Progenitor cell of endocrine pancreas (in vitro differentiated cells): Measurements from ENCODE around the gene ARHGAP30. TPM values are rescaled to one million over a fixed set of nuclear protein-coding genes. Genes with fewer than 3 reads are reported as not detected.

ENCODE experiments used
- DNase-seq: peaks from one replicate; pipeline ENCODE4 v3.0.0; 2021; ENCODE audit warnings: low spot score; ENCODE audit not compliant: unreplicated experiment
- H3K27ac Mint-ChIP-seq: 2 replicates; pipeline ENCODE4 v1.8.0; 2021; ENCODE audit warnings: mild to moderate bottlenecking, moderate library complexity, mixed read lengths
- H3K27me3 Mint-ChIP-seq: 2 replicates; pipeline ENCODE4 v1.8.0; 2021; ENCODE audit warnings: mixed read lengths
- H3K36me3 Mint-ChIP-seq: 2 replicates; pipeline ENCODE4 v1.8.0; 2022; ENCODE audit warnings: mixed read lengths; ENCODE audit not compliant: insufficient read depth
- H3K4me1 Mint-ChIP-seq: 2 replicates; pipeline ENCODE4 v1.8.0; 2021; ENCODE audit warnings: low read depth, mixed read lengths
- H3K4me3 Mint-ChIP-seq: 2 replicates; pipeline ENCODE4 v1.8.0; 2021; ENCODE audit warnings: low read depth, mild to moderate bottlenecking, moderate library complexity, mixed read lengths
- H3K9me3 Mint-ChIP-seq: 2 replicates; pipeline ENCODE4 v1.8.0; 2021; ENCODE audit warnings: low read depth, mixed read lengths
- CTCF ChIP-seq: fragments of 200-600 bp; sonication (generic); IDR thresholded peaks from one replicate; pipeline ENCODE4 v1.5.0; 2021; ENCODE audit warnings: antibody characterized with exemption, mild to moderate bottlenecking; ENCODE audit not compliant: unreplicated experiment
- total RNA-seq: library from RNA; stranded (reverse); gene quantifications from 2 replicates; pipeline ENCODE4 v1.2.1, GENCODE V29; 2021

Gene ARHGAP30
- total RNA-seq, 1 donor from 2014 or later: not detected

DNA sequence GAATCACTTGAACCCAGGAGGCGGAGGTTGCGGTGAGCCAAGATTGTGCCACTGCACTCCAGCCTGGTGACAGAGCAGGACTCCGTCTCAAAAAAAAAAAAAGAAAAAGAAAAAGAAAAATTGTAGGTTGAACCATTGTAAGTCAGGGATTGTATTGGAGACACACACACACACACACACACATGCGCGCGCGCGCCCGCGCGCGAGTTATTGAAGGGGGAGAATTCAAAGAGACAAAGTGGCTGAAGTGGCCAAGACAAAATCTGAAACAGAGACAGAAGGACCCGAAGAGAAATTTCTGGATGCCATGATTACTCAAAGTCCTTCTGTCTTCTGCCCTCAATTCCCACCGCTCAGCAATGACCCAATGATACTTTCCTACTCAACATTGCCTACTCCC, 24.8 kb upstream of the ARHGAP30 start:
- Mint-ChIP-seq H3K9me3 (no peaks in the 10 kb centered on the region), H3K27me3 (peaks cover 9% of the 10 kb centered on the region), H3K4me3 (no peak overlapping the region), H3K4me1 (peaks cover 5% of the 10 kb centered on the region), H3K36me3 (no peaks in the 10 kb centered on the region), H3K27ac (no peak overlapping the region)
- no peak for DNase-seq
- no peak for TF ChIP-seq CTCF

- TF ChIP-seq CTCF: no peak
- Mint-ChIP-seq H3K4me3 (no peak overlapping the region), H3K36me3 (no peaks in the 10 kb centered on the region), H3K4me1 (peaks cover 4% of the 10 kb centered on the region), H3K27me3 (peaks cover 9% of the 10 kb centered on the region), H3K27ac (no peak overlapping the region), H3K9me3 (no peaks in the 10 kb centered on the region)
- no peak for DNase-seq
Measured at GRCh38 chr1:161092621-161093028, 22.9 kb upstream of the ARHGAP30 start.

GRCh38 chr1:161091796-161092507, 22.3 kb upstream of the ARHGAP30 start:
- Mint-ChIP-seq H3K9me3 (no peaks in the 10 kb centered on the region), H3K36me3 (no peaks in the 10 kb centered on the region), H3K27me3 (peaks cover 9% of the 10 kb centered on the region), H3K27ac (no peak overlapping the region), H3K4me3 (no peak overlapping the region), H3K4me1 (peaks cover 4% of the 10 kb centered on the region)
- DNase-seq: no peak
- TF ChIP-seq CTCF: no peak

DNA sequence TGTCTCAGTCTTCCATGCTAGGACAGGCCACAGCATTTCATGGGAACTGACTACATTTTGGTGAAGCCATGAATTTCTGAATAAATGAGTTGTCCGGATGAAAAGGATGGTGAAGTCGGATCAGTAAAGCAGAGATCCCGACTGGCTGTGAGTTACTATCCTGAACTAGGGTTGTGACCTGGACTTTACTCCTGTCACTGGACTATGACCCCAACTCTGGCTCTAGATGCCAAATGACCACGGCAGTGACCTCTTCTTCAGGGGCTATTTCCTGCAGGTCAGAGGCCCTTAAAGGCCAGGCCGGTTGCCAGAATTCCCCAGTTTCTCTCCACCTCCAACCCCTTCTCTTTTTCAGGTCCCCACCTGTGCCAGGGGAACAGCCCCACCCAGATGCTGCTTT, 21.4 kb upstream of the ARHGAP30 start:
- Mint-ChIP-seq H3K27me3 (peaks cover 6% of the 10 kb centered on the region), H3K4me3 (no peak overlapping the region), H3K27ac (no peak overlapping the region), H3K36me3 (no peaks in the 10 kb centered on the region), H3K4me1 (peaks cover 8% of the 10 kb centered on the region), H3K9me3 (no peaks in the 10 kb centered on the region)
- no peak for DNase-seq
- no peak for TF ChIP-seq CTCF

- no peaks in the 10 kb centered on the region for H3K9me3 Mint-ChIP-seq
- H3K27me3 Mint-ChIP-seq: peaks cover 6% of the 10 kb centered on the region
- DNase-seq: no peak
- no peak for TF ChIP-seq CTCF
- no peaks in the 10 kb centered on the region for H3K36me3 Mint-ChIP-seq
- H3K4me3 Mint-ChIP-seq: no peak overlapping the region
- H3K4me1 Mint-ChIP-seq: peaks cover 11% of the 10 kb centered on the region
- H3K27ac Mint-ChIP-seq: peak overlapping the region; percentile 40
Measured at GRCh38 chr1:161090617-161091016, 20.9 kb upstream of the ARHGAP30 start.
